HCT116 (cell line): ENCODE results near the gene ADGRV1. TPM values are rescaled to one million over a fixed set of nuclear protein-coding genes. Genes with fewer than 3 reads are reported as not detected.

Experiments
- ATAC-seq: fragments of 200-7000 bp; cut with Tn5 transposase; 2 replicates; pipeline ENCODE4 v1.9.1; 2020; ENCODE audit warnings: mild to moderate bottlenecking, moderate library complexity
- BruUV-seq: library from RNA; stranded (reverse); fragments of 400-500 nt; replicated peaks from 2 replicates; lab custom pipeline; 2021; lab: Mats Ljungman, UMichigan
- CTCF ChIA-PET: fragments of 300-600 bp; sonication (Branson Sonifier 250); formaldehyde crosslinking; loops from one replicate; lab custom pipeline; 2021; ENCODE audit warnings: antibody characterized with exemption; lab: Charles Lee
- POLR2A ChIA-PET: fragments of 300-600, 350-600 bp; sonication (Branson Sonifier 250); formaldehyde crosslinking; loops from one replicate; lab custom pipeline; 2021; ENCODE audit warnings: antibody characterized with exemption; lab: Charles Lee
- RAD21 ChIA-PET, 2 experiments: fragments of 300-600 bp; sonication (Branson Sonifier 250); formaldehyde crosslinking; loops; one replicate each; lab custom pipeline; 2023; ENCODE audit warnings: low total read pairs in 2 of 2; ENCODE audit not compliant: uncharacterized antibody in 2 of 2, unreplicated experiment in 2 of 2, low non-redundant PET in 1 of 2; lab: Charles Lee
- DNase-seq: peaks from one replicate; pipeline ENCODE4 v3.0.0-alpha.2; 2010; ENCODE audit warnings: low read depth, low spot score
- H2AFZ ChIP-seq: fragments of 200-600 bp; shearing (Covaris generic), sonication (generic); 2 replicates; pipeline ENCODE4 v1.6.1; 2017; ENCODE audit warnings: low read depth, mixed run types, mixed read lengths, antibody characterized with exemption, low read length; ENCODE audit not compliant: poor library complexity, severe bottlenecking
- H3K27ac ChIP-seq: 2 replicates; pipeline ENCODE4 v1.5.1; 2012; ENCODE audit warnings: low read depth, low read length
- H3K27me3 ChIP-seq: fragments of 200-600 bp; sonication (generic); 2 replicates; pipeline ENCODE4 v1.6.1; 2016; ENCODE audit warnings: mixed run types, low read length, mixed read lengths; ENCODE audit not compliant: insufficient read depth
- H3K36me3 ChIP-seq, 2 experiments: fragments of 200-500 bp in 1 of 2; fragments of 200-600 bp in 1 of 2; sonication (Bioruptor generic) in 1 of 2; sonication (generic) in 1 of 2; 2 replicates each; pipeline versions ENCODE4 v1.5.1 to v1.6.1; 2014 to 2016; ENCODE audit warnings: low read length in 2 of 2, inconsistent platforms in 1 of 2, mixed read lengths in 1 of 2, mixed run types in 1 of 2; ENCODE audit not compliant: insufficient read depth in 2 of 2, control insufficient read depth in 1 of 2
- H3K4me1 ChIP-seq, 2 experiments: fragments of 200-600 bp in 1 of 2; sonication (generic) in 1 of 2; 2 replicates each; pipeline versions ENCODE4 v1.5.1 to v1.6.1; 2012 to 2017; ENCODE audit warnings: low read length in 2 of 2, inconsistent platforms in 1 of 2, mild to moderate bottlenecking in 1 of 2, mixed read lengths in 1 of 2, mixed run types in 1 of 2, moderate library complexity in 1 of 2; ENCODE audit not compliant: insufficient read depth in 2 of 2, control insufficient read depth in 1 of 2
- H3K4me2 ChIP-seq: fragments of 200-600 bp; sonication (generic); 2 replicates; pipeline ENCODE4 v1.6.1; 2017; ENCODE audit warnings: mixed run types, low read length, mixed read lengths
- H3K4me3 ChIP-seq, 2 experiments: fragments of 200-600 bp in 1 of 2; sonication (generic) in 1 of 2; replicated peaks in 1 of 2; 2 replicates each; pipeline ENCODE4 v1.5.1; 2011 to 2016; ENCODE audit warnings: low read length in 2 of 2, control low read depth in 1 of 2, low read depth in 1 of 2, mild to moderate bottlenecking in 1 of 2, mixed read lengths in 1 of 2, mixed run types in 1 of 2
- H3K79me2 ChIP-seq: fragments of 200-600 bp; sonication (generic); 2 replicates; pipeline ENCODE4 v1.6.1; 2017; ENCODE audit warnings: mild to moderate bottlenecking, mixed run types, low read length, moderate library complexity, mixed read lengths; ENCODE audit not compliant: insufficient read depth
- H3K9ac ChIP-seq: fragments of 200-600 bp; sonication (generic); 2 replicates; pipeline ENCODE4 v1.6.1; 2016; ENCODE audit warnings: low read length, mixed read lengths
- H3K9me2 ChIP-seq: fragments of 200-600 bp; sonication (generic), shearing (Covaris generic); 2 replicates; pipeline ENCODE4 v1.6.1; 2017; ENCODE audit warnings: mixed run types, mild to moderate bottlenecking, moderate library complexity; ENCODE audit not compliant: insufficient read depth
- H3K9me3 ChIP-seq, 2 experiments: fragments of 200-500 bp in 1 of 2; fragments of 200-600 bp in 1 of 2; sonication (Bioruptor generic) in 1 of 2; sonication (generic) in 1 of 2; 2 replicates each; pipeline ENCODE4 v1.6.1; 2014 to 2017; ENCODE audit warnings: low read length in 2 of 2, mixed read lengths in 2 of 2, inconsistent platforms in 1 of 2, low read depth in 1 of 2, mild to moderate bottlenecking in 1 of 2, mixed run types in 1 of 2, moderate library complexity in 1 of 2; ENCODE audit not compliant: control insufficient read depth in 1 of 2, insufficient read depth in 1 of 2
- H4K20me1 ChIP-seq: fragments of 200-600 bp; sonication (generic), shearing (Covaris generic); 2 replicates; pipeline ENCODE4 v1.6.1; 2017; ENCODE audit warnings: mixed run types, mild to moderate bottlenecking, moderate library complexity; ENCODE audit not compliant: insufficient read depth
- CBX3 ChIP-seq: IDR thresholded peaks from 2 replicates; pipeline ENCODE4 v1.6.1; 2012; ENCODE audit warnings: low read depth
- CEBPB ChIP-seq: IDR thresholded peaks from 2 replicates; pipeline ENCODE4 v1.6.1; 2012; ENCODE audit warnings: low read depth
- CTCF ChIP-seq, 3 experiments: fragments of 200-600 bp in 1 of 3; sonication (generic) in 1 of 3; IDR thresholded peaks in 2 of 3; conservative IDR thresholded peaks in 1 of 3; 2 replicates each; pipeline ENCODE4 v1.5.1; 2012 to 2017; ENCODE audit warnings: low read depth in 2 of 3, low read length in 2 of 3, antibody characterized with exemption in 1 of 3, borderline replicate concordance in 1 of 3, control low read depth in 1 of 3, mild to moderate bottlenecking in 1 of 3, mixed read lengths in 1 of 3, mixed run types in 1 of 3, moderate library complexity in 1 of 3; ENCODE audit not compliant: insufficient read depth in 1 of 3
- EGR1 ChIP-seq: IDR thresholded peaks from 2 replicates; pipeline ENCODE4 v1.6.1; 2012; ENCODE audit warnings: low read depth
- ELF1 ChIP-seq: IDR thresholded peaks from 2 replicates; pipeline ENCODE4 v1.6.1; 2012; ENCODE audit warnings: low read depth, borderline replicate concordance
- EZH2phosphoT487 ChIP-seq: fragments of 200-600 bp; IDR thresholded peaks from 2 replicates; pipeline ENCODE4 v1.6.1; 2018; ENCODE audit warnings: antibody characterized with exemption, borderline replicate concordance
- JUND ChIP-seq: IDR thresholded peaks from 2 replicates; pipeline ENCODE4 v1.6.1; 2012
- MAX ChIP-seq: IDR thresholded peaks from 2 replicates; pipeline ENCODE4 v1.6.1; 2012
- RAD21 ChIP-seq: IDR thresholded peaks from 2 replicates; pipeline ENCODE4 v1.6.1; 2012; ENCODE audit warnings: low read depth, mild to moderate bottlenecking
- REST ChIP-seq: IDR thresholded peaks from 2 replicates; pipeline ENCODE4 v1.6.1; 2012; ENCODE audit warnings: low read depth
- SIN3A ChIP-seq: IDR thresholded peaks from 2 replicates; pipeline ENCODE4 v1.6.1; 2012; ENCODE audit warnings: low read depth
- SRF ChIP-seq: IDR thresholded peaks from 2 replicates; pipeline ENCODE4 v1.6.1; 2012; ENCODE audit warnings: low read depth
- YY1 ChIP-seq: IDR thresholded peaks from 2 replicates; pipeline ENCODE4 v1.6.1; 2011; ENCODE audit warnings: low read length, low read depth, moderate library complexity, mild to moderate bottlenecking; ENCODE audit not compliant: insufficient replicate concordance; ENCODE audit errors: extremely low read depth
- ZFX ChIP-seq: fragments of 450-650 bp; IDR thresholded peaks from 2 replicates; pipeline ENCODE4 v1.6.1; 2017
- intact Hi-C: fragments of 100-400 bp; cut with micrococcal nuclease; formaldehyde crosslinking; loops from 2 replicates; pipeline ENCODE4 v1.10.0; 2022
- total RNA-seq: library from RNA; stranded (reverse); gene quantifications from one replicate; pipeline ENCODE4 v1.2.1, GENCODE V29; 2021; ENCODE audit not compliant: unreplicated experiment
- TF ChIP-seq, protein P1 (sequence below): IDR thresholded peaks from 2 replicates; pipeline ENCODE4 v1.6.1; 2011; ENCODE audit warnings: mild to moderate bottlenecking, low read length, moderate library complexity; ENCODE audit not compliant: insufficient replicate concordance; ENCODE audit errors: extremely low read depth

ADGRV1 gene
- total RNA-seq, 1 experiment from 2014 or later = 6.0 TPM

DNA sequence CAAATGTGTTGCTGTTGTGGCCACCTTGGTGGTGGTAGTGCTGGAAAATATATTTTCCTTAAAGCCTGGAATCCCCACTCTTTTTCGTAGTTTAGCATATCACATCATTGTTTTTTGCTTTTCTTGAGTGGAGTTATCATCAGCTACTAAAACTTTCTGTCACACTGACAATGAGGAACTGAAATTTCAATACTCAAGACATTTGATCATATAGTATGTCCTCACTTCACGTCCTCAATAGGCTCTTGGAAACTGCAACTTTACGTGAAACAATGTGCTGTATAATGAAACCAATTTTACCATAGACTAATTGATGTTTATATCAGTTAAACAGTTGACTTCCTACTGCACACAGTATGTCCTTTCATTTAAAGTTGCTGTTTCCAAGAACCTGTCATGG, 265.8 kb downstream of the ADGRV1 start:
- Histone ChIP-seq H3K4me2 (no peak overlapping the region), H3K4me1 (no peaks in the 10 kb centered on the region), H3K79me2 (no peaks in the 10 kb centered on the region), H4K20me1 (no peaks in the 10 kb centered on the region), H3K9ac (no peak overlapping the region), H3K36me3 (no peaks in the 10 kb centered on the region), H3K27me3 (no peaks in the 10 kb centered on the region), H3K27ac (no peak overlapping the region), H2AFZ (no peak overlapping the region), H3K9me2 (no peaks in the 10 kb centered on the region), H3K4me3 (no peak overlapping the region), H3K9me3 (no peaks in the 10 kb centered on the region)
- ATAC-seq (no peak), DNase-seq (no peak)
- TF ChIP-seq CBX3 = no peak
- TF ChIP-seq, protein P1, sequence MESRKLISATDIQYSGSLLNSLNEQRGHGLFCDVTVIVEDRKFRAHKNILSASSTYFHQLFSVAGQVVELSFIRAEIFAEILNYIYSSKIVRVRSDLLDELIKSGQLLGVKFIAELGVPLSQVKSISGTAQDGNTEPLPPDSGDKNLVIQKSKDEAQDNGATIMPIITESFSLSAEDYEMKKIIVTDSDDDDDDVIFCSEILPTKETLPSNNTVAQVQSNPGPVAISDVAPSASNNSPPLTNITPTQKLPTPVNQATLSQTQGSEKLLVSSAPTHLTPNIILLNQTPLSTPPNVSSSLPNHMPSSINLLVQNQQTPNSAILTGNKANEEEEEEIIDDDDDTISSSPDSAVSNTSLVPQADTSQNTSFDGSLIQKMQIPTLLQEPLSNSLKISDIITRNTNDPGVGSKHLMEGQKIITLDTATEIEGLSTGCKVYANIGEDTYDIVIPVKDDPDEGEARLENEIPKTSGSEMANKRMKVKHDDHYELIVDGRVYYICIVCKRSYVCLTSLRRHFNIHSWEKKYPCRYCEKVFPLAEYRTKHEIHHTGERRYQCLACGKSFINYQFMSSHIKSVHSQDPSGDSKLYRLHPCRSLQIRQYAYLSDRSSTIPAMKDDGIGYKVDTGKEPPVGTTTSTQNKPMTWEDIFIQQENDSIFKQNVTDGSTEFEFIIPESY = no peak
- TF ChIP-seq ELF1 = no peak
- TF ChIP-seq EGR1 = no peak
- TF ChIP-seq ZFX = no peak
- no peak for TF ChIP-seq RAD21
- TF ChIP-seq REST = no peak
- TF ChIP-seq CTCF (IDR thresholded peaks at IDR 0.05 in 2 of 3, conservative IDR thresholded peaks at IDR 0.05 in 1 of 3; ENCODE audit: borderline replicate concordance in 1 of 3, insufficient read depth in 1 of 3, low read depth in 2 of 3, low read length in 2 of 3) = no peak
- no peak for TF ChIP-seq SRF
- TF ChIP-seq CEBPB = no peak
- no peak for TF ChIP-seq MAX
- no peak for TF ChIP-seq JUND
- TF ChIP-seq SIN3A = no peak
- no peak for TF ChIP-seq YY1
- TF ChIP-seq EZH2phosphoT487 = no peak
- ChIA-PET RAD21 (no interaction called here), POLR2A (no interaction called here), CTCF (no interaction called here)
- intact Hi-C loops = no loop called here
- no TSS peak for BruUV-seq
